GM12878 (cell line): Measurements from ENCODE around the gene ACCSL.

ENCODE experiments used
- CBFB ChIP-seq: IDR thresholded peaks from 2 replicates; pipeline ENCODE4 v1.6.1; 2016; ENCODE audit warnings: antibody characterized with exemption, low read depth
- CTCF ChIP-seq, 3 experiments: IDR thresholded peaks in 2 of 3; conservative IDR thresholded peaks in 1 of 3; 2 replicates each; pipeline ENCODE4 v1.5.1; 2011; ENCODE audit warnings: low read depth in 3 of 3, low read length in 3 of 3, mild to moderate bottlenecking in 3 of 3, control low read depth in 2 of 3, moderate library complexity in 2 of 3, inconsistent platforms in 1 of 3, mixed read lengths in 1 of 3; ENCODE audit not compliant: control insufficient read depth in 2 of 3, insufficient read depth in 1 of 3; ENCODE audit errors: extremely low read depth in 1 of 3
- FOXM1 ChIP-seq: IDR thresholded peaks from 2 replicates; pipeline ENCODE4 v1.6.1; 2012; ENCODE audit warnings: low read depth, mild to moderate bottlenecking, inconsistent platforms, low read length, moderate library complexity
- POLR2A ChIP-seq: IDR thresholded peaks from 2 replicates; pipeline ENCODE4 v1.6.1; 2011; ENCODE audit warnings: low read depth, mild to moderate bottlenecking, low read length
- POLR2AphosphoS5 ChIP-seq: IDR thresholded peaks from 2 replicates; pipeline ENCODE4 v1.6.1; 2011; ENCODE audit warnings: mild to moderate bottlenecking, low read length, inconsistent platforms
- YBX1 ChIP-seq: fragments of 450-650 bp; IDR thresholded peaks from 2 replicates; pipeline ENCODE4 v1.6.1; 2016; ENCODE audit warnings: antibody characterized with exemption

- no peak for TF ChIP-seq CTCF (IDR thresholded peaks at IDR 0.05 in 2 of 3, conservative IDR thresholded peaks at IDR 0.05 in 1 of 3; ENCODE audit: control insufficient read depth in 2 of 3, extremely low read depth in 1 of 3, insufficient read depth in 1 of 3, low read depth in 3 of 3, low read length in 3 of 3)
- TF ChIP-seq CBFB: no peak
- no peak for TF ChIP-seq FOXM1
- TF ChIP-seq POLR2AphosphoS5: no peak
- no peak for TF ChIP-seq POLR2A
- no peak for TF ChIP-seq YBX1
Measured at GRCh38 chr11:44068180-44068579, 20.4 kb downstream of the ACCSL start.
